HG02885 (cell line): ENCODE results near the gene RAD17.
"Not testable (repeated sequence)": the region's sequence is repeated elsewhere in the genome, so short reads cannot be mapped to it uniquely, and the experiment has no call there.

Source experiments
- ATAC-seq: cut with Tn5 transposase; IDR thresholded peaks from one replicate; pipeline ENCODE4 v1.9.1; 2021; ENCODE audit warnings: mild to moderate bottlenecking; ENCODE audit not compliant: unreplicated experiment, poor library complexity

The RAD17 gene

DNA sequence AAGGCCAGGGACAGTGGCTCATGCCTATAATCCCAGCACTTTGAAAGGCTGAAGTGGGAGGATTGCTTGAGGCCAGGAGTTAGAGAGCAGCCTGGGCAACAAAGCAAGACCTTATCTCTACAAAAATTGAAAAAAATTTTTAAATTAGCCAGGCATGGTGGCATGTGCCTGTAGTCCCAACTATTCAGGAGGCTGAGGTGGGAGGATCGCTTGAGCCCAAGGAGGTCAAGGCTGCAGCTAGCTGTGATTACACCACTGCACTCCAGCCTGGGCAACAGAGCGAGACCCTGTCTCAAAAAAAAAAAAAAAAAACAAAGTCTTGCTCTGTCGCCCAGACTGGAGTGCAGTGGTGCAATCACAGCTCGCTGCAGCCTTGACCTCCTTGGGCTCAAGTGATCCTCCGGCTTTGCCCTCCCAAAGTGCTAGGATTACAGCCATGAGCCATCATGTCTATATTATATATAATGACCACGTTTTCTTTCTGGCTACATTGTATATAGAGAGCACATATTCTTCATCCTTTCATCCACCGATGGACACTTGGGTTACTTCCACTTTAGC is 85.9 kb downstream of the RAD17 start:
- not testable (repeated sequence) for ATAC-seq

DNA sequence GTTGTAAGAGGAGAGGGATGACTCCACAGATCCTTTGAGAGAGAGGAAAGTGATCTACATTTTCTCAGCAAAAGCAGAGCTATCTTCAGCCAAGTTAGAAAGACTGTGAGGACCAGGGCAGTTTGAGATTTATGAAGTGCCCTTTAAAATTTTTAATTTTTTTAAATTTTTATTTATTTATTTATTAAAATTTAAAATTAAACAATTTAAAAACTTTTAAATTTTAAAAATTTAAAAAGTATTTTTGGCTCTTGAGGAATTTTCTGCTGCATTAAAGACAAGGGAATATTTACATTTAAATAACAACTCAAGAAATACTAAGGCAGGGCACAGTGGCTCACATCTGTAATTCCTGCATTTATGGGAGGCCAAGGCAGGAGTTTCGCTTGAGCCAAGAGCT is 92.6 kb downstream of the RAD17 start:
- ATAC-seq: no peak
